HCT116 (cell line): ENCODE results near the gene RAI14.

Experiments used
- EGR1 ChIP-seq: IDR thresholded peaks from 2 replicates; pipeline ENCODE4 v1.6.1; 2012; ENCODE audit warnings: low read depth
- EZH2 ChIP-seq: fragments of 200-600 bp; sonication (generic); IDR thresholded peaks from 2 replicates; pipeline ENCODE4 v1.6.1; 2017; ENCODE audit warnings: antibody characterized with exemption, mixed run types
- EZH2phosphoT487 ChIP-seq: fragments of 200-600 bp; IDR thresholded peaks from 2 replicates; pipeline ENCODE4 v1.6.1; 2018; ENCODE audit warnings: antibody characterized with exemption, borderline replicate concordance
- JUND ChIP-seq: IDR thresholded peaks from 2 replicates; pipeline ENCODE4 v1.6.1; 2012
- POLR2A ChIP-seq: IDR thresholded peaks from 2 replicates; pipeline ENCODE4 v1.7.0; 2011; ENCODE audit warnings: borderline replicate concordance; ENCODE audit not compliant: insufficient read depth, insufficient read length; ENCODE audit errors: extremely low read depth
- POLR2AphosphoS5 ChIP-seq: IDR thresholded peaks from 2 replicates; pipeline ENCODE4 v1.6.1; 2011; ENCODE audit warnings: mild to moderate bottlenecking, low read depth, low read length, moderate library complexity
- RAD21 ChIP-seq: IDR thresholded peaks from 2 replicates; pipeline ENCODE4 v1.6.1; 2012; ENCODE audit warnings: low read depth, mild to moderate bottlenecking
- TF ChIP-seq, protein P1 (sequence below), 3 experiments: fragments of 200-600 bp in 1 of 3; sonication (generic) in 1 of 3; IDR thresholded peaks in 2 of 3; conservative IDR thresholded peaks in 1 of 3; 2 replicates each; pipeline ENCODE4 v1.5.1; 2012 to 2017; ENCODE audit warnings: low read depth in 2 of 3, low read length in 2 of 3, antibody characterized with exemption in 1 of 3, borderline replicate concordance in 1 of 3, control low read depth in 1 of 3, mild to moderate bottlenecking in 1 of 3, mixed read lengths in 1 of 3, mixed run types in 1 of 3, moderate library complexity in 1 of 3; ENCODE audit not compliant: insufficient read depth in 1 of 3
- TF ChIP-seq, protein P2 (sequence below): IDR thresholded peaks from 2 replicates; pipeline ENCODE4 v1.6.1; 2011; ENCODE audit warnings: mild to moderate bottlenecking, low read length, moderate library complexity; ENCODE audit not compliant: insufficient replicate concordance; ENCODE audit errors: extremely low read depth
- TF ChIP-seq, protein P3 (sequence below): IDR thresholded peaks from 2 replicates; pipeline ENCODE4 v1.6.1; 2012; ENCODE audit warnings: low read depth
- TF ChIP-seq, protein P4 (sequence below): IDR thresholded peaks from 2 replicates; pipeline ENCODE4 v1.6.1; 2012

DNA sequence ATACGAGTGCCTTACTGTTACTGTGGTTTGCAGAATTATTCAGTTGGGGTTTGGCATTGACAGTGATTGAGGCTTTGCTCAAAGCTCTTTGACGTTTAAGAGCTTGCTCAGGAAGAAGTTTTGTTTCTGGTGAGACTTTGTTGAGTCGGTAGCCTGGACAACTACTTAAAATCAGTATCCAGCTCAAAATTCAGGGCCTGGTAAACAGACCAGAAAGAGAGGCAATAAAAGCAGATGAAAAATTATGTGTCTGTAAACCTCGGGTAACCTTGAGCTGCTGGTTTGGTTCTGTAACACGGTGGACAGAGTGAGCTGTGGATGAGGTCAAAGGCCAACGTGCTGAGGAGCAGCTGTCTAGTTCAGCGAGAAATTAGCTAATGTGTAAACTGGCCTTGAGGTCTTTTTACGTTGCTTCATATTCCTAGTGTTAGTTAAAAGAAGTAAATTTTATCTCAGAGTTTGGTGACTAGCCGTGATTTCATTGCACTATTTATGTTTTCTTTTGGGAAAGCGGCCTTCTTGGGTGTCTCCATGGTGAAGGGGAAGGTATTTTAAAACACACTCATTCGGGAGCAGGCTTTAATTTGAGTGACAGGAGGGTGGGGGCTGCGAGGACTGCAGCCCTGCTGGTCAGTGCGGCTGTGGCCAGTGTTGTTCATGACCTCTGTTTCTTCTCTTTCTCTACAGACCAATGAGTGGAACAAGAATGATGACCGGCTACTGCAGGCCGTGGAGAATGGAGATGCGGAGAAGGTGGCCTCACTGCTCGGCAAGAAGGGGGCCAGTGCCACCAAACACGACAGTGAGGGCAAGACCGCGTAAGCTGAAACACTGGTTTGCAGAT is 100.9 kb downstream of the RAI14 start:
- TF ChIP-seq POLR2AphosphoS5 (no peak), EGR1 (no peak), JUND (no peak), EZH2phosphoT487 (no peak), POLR2A (no peak), RAD21 (no peak), EZH2 (no peak)
- TF ChIP-seq, protein P1, sequence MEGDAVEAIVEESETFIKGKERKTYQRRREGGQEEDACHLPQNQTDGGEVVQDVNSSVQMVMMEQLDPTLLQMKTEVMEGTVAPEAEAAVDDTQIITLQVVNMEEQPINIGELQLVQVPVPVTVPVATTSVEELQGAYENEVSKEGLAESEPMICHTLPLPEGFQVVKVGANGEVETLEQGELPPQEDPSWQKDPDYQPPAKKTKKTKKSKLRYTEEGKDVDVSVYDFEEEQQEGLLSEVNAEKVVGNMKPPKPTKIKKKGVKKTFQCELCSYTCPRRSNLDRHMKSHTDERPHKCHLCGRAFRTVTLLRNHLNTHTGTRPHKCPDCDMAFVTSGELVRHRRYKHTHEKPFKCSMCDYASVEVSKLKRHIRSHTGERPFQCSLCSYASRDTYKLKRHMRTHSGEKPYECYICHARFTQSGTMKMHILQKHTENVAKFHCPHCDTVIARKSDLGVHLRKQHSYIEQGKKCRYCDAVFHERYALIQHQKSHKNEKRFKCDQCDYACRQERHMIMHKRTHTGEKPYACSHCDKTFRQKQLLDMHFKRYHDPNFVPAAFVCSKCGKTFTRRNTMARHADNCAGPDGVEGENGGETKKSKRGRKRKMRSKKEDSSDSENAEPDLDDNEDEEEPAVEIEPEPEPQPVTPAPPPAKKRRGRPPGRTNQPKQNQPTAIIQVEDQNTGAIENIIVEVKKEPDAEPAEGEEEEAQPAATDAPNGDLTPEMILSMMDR (IDR thresholded peaks at IDR 0.05 in 2 of 3, conservative IDR thresholded peaks at IDR 0.05 in 1 of 3; ENCODE audit: borderline replicate concordance in 1 of 3, insufficient read depth in 1 of 3, low read depth in 2 of 3, low read length in 2 of 3) = no peak
- TF ChIP-seq, protein P2, sequence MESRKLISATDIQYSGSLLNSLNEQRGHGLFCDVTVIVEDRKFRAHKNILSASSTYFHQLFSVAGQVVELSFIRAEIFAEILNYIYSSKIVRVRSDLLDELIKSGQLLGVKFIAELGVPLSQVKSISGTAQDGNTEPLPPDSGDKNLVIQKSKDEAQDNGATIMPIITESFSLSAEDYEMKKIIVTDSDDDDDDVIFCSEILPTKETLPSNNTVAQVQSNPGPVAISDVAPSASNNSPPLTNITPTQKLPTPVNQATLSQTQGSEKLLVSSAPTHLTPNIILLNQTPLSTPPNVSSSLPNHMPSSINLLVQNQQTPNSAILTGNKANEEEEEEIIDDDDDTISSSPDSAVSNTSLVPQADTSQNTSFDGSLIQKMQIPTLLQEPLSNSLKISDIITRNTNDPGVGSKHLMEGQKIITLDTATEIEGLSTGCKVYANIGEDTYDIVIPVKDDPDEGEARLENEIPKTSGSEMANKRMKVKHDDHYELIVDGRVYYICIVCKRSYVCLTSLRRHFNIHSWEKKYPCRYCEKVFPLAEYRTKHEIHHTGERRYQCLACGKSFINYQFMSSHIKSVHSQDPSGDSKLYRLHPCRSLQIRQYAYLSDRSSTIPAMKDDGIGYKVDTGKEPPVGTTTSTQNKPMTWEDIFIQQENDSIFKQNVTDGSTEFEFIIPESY = no peak
- TF ChIP-seq, protein P3, sequence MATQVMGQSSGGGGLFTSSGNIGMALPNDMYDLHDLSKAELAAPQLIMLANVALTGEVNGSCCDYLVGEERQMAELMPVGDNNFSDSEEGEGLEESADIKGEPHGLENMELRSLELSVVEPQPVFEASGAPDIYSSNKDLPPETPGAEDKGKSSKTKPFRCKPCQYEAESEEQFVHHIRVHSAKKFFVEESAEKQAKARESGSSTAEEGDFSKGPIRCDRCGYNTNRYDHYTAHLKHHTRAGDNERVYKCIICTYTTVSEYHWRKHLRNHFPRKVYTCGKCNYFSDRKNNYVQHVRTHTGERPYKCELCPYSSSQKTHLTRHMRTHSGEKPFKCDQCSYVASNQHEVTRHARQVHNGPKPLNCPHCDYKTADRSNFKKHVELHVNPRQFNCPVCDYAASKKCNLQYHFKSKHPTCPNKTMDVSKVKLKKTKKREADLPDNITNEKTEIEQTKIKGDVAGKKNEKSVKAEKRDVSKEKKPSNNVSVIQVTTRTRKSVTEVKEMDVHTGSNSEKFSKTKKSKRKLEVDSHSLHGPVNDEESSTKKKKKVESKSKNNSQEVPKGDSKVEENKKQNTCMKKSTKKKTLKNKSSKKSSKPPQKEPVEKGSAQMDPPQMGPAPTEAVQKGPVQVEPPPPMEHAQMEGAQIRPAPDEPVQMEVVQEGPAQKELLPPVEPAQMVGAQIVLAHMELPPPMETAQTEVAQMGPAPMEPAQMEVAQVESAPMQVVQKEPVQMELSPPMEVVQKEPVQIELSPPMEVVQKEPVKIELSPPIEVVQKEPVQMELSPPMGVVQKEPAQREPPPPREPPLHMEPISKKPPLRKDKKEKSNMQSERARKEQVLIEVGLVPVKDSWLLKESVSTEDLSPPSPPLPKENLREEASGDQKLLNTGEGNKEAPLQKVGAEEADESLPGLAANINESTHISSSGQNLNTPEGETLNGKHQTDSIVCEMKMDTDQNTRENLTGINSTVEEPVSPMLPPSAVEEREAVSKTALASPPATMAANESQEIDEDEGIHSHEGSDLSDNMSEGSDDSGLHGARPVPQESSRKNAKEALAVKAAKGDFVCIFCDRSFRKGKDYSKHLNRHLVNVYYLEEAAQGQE = no peak
- TF ChIP-seq, protein P4, sequence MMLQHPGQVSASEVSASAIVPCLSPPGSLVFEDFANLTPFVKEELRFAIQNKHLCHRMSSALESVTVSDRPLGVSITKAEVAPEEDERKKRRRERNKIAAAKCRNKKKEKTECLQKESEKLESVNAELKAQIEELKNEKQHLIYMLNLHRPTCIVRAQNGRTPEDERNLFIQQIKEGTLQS = no peak
